ENCODE results near the gene RGS6. TPM values are rescaled to one million over a fixed set of nuclear protein-coding genes. Genes with fewer than 3 reads are reported as not detected.

The RGS6 gene
- total and polyA plus RNA-seq, 2 of the 4 experiments (the other 2 are of a cell fraction): not detected

DNA sequence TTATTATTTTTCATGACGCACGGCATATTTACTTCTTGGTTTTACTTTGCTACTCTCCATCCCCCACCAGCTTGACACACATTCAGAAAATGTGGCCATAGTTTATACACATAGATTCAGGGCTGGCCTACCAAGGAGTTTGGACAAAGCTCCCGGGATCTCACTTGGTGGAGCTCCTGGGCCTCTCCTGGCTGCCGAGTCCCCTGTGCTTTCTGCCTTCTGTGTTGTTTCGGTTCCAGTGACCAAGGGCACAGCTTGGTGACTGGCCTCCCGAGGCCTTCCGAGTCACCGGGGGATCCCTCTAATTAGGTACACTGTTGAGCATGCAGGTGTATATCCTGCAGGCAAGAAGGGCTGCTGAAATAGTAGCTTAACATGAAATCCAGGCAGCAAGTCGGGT, 63.5 kb downstream of the RGS6 start:
- no peaks in the 10 kb centered on the region for H3K27me3 ChIP-seq (ENCODE audit: control insufficient read depth, insufficient read depth, low read length)
- no peak overlapping the region for H4K5ac ChIP-seq (ENCODE audit: low read depth, low read length)
- 83% methylated on average over 5 of the region's 9 CpGs; no CpG with 5 or more reads in 1 of the 2 experiments for WGBS, 2 experiments (ENCODE audit: extremely low coverage in 2 of 2, insufficient read length in 1 of 2)
- DNase-seq (no peak), ATAC-seq (ENCODE audit: low read depth) (no peak)
- in situ Hi-C loops (cut with MboI; ENCODE audit: low sequenced_read_pairs) (no loop called here), intact Hi-C loops (cut with micrococcal nuclease) (no loop called here), dilution Hi-C loops (cut with HindIII; ENCODE audit: low sequenced_read_pairs, unreplicated experiment) (no loop called here)
- ChIA-PET POLR2A (ENCODE audit: unreplicated experiment) (no interaction called here), CTCF (no interaction called here)
- no peak overlapping the region for H2BK15ac ChIP-seq (ENCODE audit: low read depth, low read length)
- no peak overlapping the region for H2AK5ac ChIP-seq (ENCODE audit: low read depth, low read length)
- no peak overlapping the region for H3K4me2 ChIP-seq (ENCODE audit: low read depth, low read length)
- H4K20me1 ChIP-seq (ENCODE audit: insufficient read depth, low read length): no peaks in the 10 kb centered on the region
- no peak overlapping the region for H2AFZ ChIP-seq (replicated peaks; ENCODE audit: low read length, poor library complexity)
- H3K4ac ChIP-seq (ENCODE audit: low read depth, low read length): no peak overlapping the region
- TF ChIP-seq RCOR1 (IDR thresholded peaks at IDR 0.05; ENCODE audit: insufficient replicate concordance, low read length) (no peak), RAD21 (IDR thresholded peaks at IDR 0.05; ENCODE audit: low read length) (no peak), MAZ (IDR thresholded peaks at IDR 0.05; ENCODE audit: borderline replicate concordance, low read depth, low read length) (no peak), SMC3 (IDR thresholded peaks at IDR 0.05; ENCODE audit: low read depth, low read length) (no peak), MXI1 (IDR thresholded peaks at IDR 0.05; ENCODE audit: borderline replicate concordance, low read depth, low read length) (no peak), RFX5 (IDR thresholded peaks at IDR 0.05; ENCODE audit: low read depth, low read length) (no peak), NFE2L2 (IDR thresholded peaks at IDR 0.05; ENCODE audit: low read depth, low read length) (no peak), CEBPB (IDR thresholded peaks at IDR 0.05; ENCODE audit: low read depth, low read length) (no peak), FOS (IDR thresholded peaks at IDR 0.05; ENCODE audit: low read depth, low read length) (no peak), CHD1 (IDR thresholded peaks at IDR 0.05; ENCODE audit: low read depth, low read length) (no peak), BHLHE40 (IDR thresholded peaks at IDR 0.05; ENCODE audit: low read depth, low read length) (no peak), USF2 (IDR thresholded peaks at IDR 0.05; ENCODE audit: low read depth, low read length) (no peak), MAFK (IDR thresholded peaks at IDR 0.05; ENCODE audit: low read depth, low read length) (no peak), POLR2A (IDR thresholded peaks at IDR 0.05; ENCODE audit: low read depth, low read length) (no peak), ELK1 (IDR thresholded peaks at IDR 0.05; ENCODE audit: borderline replicate concordance, low read depth, low read length) (no peak)
- TF ChIP-seq, protein P1, sequence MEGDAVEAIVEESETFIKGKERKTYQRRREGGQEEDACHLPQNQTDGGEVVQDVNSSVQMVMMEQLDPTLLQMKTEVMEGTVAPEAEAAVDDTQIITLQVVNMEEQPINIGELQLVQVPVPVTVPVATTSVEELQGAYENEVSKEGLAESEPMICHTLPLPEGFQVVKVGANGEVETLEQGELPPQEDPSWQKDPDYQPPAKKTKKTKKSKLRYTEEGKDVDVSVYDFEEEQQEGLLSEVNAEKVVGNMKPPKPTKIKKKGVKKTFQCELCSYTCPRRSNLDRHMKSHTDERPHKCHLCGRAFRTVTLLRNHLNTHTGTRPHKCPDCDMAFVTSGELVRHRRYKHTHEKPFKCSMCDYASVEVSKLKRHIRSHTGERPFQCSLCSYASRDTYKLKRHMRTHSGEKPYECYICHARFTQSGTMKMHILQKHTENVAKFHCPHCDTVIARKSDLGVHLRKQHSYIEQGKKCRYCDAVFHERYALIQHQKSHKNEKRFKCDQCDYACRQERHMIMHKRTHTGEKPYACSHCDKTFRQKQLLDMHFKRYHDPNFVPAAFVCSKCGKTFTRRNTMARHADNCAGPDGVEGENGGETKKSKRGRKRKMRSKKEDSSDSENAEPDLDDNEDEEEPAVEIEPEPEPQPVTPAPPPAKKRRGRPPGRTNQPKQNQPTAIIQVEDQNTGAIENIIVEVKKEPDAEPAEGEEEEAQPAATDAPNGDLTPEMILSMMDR (conservative IDR thresholded peaks at IDR 0.05; ENCODE audit: low read depth, low read length): no peak
- no peak overlapping the region for H3K14ac ChIP-seq (replicated peaks; ENCODE audit: low read depth, low read length)
- H2BK5ac ChIP-seq (ENCODE audit: low read depth, low read length, poor library complexity, severe bottlenecking): no peak overlapping the region
- no TSS peak for BruUV-seq (replicated peaks)
- H2AK9ac ChIP-seq (replicated peaks; ENCODE audit: low read depth, low read length, poor library complexity): no peak overlapping the region
- no peak overlapping the region for H3K56ac ChIP-seq (ENCODE audit: extremely low read depth, insufficient read depth, low read length)
- no peak overlapping the region for H3K9ac ChIP-seq (ENCODE audit: low read depth, low read length)
- H3K18ac ChIP-seq (ENCODE audit: low read depth, low read length): no peak overlapping the region
- H4K91ac ChIP-seq (ENCODE audit: insufficient read depth, low read depth, low read length): no peak overlapping the region
- no peak overlapping the region for H3K27ac ChIP-seq (ENCODE audit: insufficient read depth, low read length)
- no peak overlapping the region for H2BK120ac ChIP-seq (ENCODE audit: low read depth, low read length)
- no peaks in the 10 kb centered on the region for H3K9me3 ChIP-seq (ENCODE audit: control insufficient read depth, insufficient read depth, low read length)
- H3K23ac ChIP-seq (ENCODE audit: low read depth, low read length): no peak overlapping the region
- no peak overlapping the region for H4K8ac ChIP-seq (ENCODE audit: low read depth in 2 of 2, low read length in 2 of 2)
- no peak overlapping the region for H2BK20ac ChIP-seq (ENCODE audit: low read depth, low read length)
- no peaks in the 10 kb centered on the region for H3K9me1 ChIP-seq (ENCODE audit: insufficient read depth, low read length)
- H3K4me1 ChIP-seq (ENCODE audit: control insufficient read depth, insufficient read depth, low read length): no peaks in the 10 kb centered on the region
- no peak overlapping the region for H3K4me3 ChIP-seq (ENCODE audit: insufficient read depth, low read depth, low read length)
- H3K36me3 ChIP-seq (ENCODE audit: control insufficient read depth, insufficient read depth, low read length): no peaks in the 10 kb centered on the region
- no peaks in the 10 kb centered on the region for H3K79me1 ChIP-seq (ENCODE audit: low read depth in 1 of 2, low read length in 2 of 2)
